Activated CD4-positive, alpha-beta T cell treated with anti-CD3 and anti-CD28 coated beads, Interleukin-2, Interleukin-6, amounts not matched to agents 100 ng/mL and 50 ng/mL, durations not matched to agents 16 hours and 8 hours (primary cell): ENCODE data around the gene FRMPD2.

ENCODE experiments used
- DNase-seq: peaks from one replicate; pipeline ENCODE4 v3.0.0-alpha.2; 2020

Gene FRMPD2, protein sequence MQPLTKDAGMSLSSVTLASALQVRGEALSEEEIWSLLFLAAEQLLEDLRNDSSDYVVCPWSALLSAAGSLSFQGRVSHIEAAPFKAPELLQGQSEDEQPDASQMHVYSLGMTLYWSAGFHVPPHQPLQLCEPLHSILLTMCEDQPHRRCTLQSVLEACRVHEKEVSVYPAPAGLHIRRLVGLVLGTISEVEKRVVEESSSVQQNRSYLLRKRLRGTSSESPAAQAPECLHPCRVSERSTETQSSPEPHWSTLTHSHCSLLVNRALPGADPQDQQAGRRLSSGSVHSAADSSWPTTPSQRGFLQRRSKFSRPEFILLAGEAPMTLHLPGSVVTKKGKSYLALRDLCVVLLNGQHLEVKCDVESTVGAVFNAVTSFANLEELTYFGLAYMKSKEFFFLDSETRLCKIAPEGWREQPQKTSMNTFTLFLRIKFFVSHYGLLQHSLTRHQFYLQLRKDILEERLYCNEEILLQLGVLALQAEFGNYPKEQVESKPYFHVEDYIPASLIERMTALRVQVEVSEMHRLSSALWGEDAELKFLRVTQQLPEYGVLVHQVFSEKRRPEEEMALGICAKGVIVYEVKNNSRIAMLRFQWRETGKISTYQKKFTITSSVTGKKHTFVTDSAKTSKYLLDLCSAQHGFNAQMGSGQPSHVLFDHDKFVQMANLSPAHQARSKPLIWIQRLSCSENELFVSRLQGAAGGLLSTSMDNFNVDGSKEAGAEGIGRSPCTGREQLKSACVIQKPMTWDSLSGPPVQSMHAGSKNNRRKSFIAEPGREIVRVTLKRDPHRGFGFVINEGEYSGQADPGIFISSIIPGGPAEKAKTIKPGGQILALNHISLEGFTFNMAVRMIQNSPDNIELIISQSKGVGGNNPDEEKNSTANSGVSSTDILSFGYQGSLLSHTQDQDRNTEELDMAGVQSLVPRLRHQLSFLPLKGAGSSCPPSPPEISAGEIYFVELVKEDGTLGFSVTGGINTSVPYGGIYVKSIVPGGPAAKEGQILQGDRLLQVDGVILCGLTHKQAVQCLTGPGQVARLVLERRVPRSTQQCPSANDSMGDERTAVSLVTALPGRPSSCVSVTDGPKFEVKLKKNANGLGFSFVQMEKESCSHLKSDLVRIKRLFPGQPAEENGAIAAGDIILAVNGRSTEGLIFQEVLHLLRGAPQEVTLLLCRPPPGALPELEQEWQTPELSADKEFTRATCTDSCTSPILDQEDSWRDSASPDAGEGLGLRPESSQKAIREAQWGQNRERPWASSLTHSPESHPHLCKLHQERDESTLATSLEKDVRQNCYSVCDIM (N-terminal part only)

DNA sequence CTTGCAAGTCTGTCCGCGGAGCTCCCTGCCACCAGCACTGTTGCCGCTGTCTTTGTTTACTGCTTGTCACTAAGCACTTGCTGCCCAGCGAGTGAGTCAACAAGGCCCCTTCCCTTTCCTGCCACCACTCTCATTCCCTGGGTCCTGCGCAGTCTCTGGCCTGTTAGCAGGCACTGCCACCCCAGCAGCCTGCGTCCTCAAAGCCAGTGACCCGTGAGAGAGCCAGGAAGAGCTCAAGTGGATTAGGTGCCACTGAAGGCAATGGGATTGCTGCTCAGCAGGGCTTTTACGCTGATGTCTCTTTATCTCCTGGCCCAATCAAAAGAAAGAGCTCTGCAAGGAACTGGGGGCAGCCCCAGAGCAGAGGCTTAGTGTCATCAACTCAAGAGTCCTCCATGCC is at the start of gene FRMPD2:
Gene FRMPD2, minus strand, starts transcription at position 61 of the 400 bp plus-strand sequence. CDS start 129 bp downstream, outside the sequence.
- no peak for DNase-seq

DNA sequence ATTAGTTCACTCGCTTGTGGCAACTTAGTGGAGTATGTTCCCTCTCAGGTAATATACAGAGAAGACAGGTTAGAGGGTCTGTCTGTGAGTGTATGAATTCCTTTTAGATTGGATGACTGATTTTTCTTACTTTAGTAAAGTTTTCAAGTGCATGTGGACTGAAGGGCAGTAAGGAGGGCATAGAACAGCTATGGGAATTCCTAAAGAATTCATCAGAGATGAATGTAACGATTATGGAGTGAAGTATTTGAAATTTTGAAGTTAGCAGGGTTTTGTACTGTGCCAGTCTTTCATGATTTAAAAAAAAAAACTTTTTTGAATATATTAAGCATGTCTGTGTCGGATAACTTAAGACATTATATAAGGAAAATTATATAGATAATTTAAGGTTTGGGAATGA is 47.5 kb upstream of the FRMPD2 start:
- DNase-seq: no peak

GRCh38 chr10:48317321-48317990 is 43.0 kb upstream of the FRMPD2 start:
- DNase-seq: no peak

GRCh38 chr10:48316236-48316635 is 41.7 kb upstream of the FRMPD2 start:
- no peak for DNase-seq

GRCh38 chr10:48314107-48314506 is 39.6 kb upstream of the FRMPD2 start:
- DNase-seq: no peak

- peak; percentile 57 for DNase-seq
These were observed 35.3 kb upstream of the FRMPD2 start for GRCh38 chr10:48309711-48310226.

- no peak for DNase-seq
These were observed 33.2 kb upstream of the FRMPD2 start for GRCh38 chr10:48307711-48308018.

GRCh38 chr10:48306870-48307710 is 32.6 kb upstream of the FRMPD2 start:
- peak; percentile 55 for DNase-seq

DNA sequence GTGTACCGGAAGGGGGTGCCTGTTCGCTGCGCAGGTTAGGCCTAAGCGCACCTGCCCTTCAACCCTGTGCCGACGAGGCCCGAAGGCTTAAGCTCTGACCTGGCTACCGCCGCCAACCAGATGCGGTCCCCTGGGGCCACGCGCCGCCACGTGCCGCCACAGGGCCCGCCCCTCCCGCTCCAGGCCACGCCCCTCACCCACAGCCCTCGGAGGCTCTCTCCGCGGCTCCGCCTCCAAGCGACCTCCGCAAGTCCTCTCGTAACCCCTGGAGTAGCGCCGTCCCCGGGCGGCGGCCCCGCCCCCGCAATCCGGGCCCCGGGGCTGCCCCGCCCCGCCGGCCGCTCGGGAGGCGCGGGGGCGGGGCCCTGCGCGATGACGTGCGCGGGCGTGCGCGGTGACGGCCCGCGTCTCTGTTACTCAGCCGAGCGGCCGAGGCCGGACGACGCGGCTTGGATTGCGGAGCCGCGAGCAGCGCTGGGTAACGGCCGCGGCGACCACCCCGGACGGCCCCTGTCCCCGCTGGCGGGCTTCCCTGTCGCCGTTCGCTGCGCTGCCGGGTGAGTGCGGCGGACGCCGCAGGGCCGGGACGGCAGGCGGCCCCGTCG is 31.9 kb upstream of the FRMPD2 start, which contains the start of gene MAPK8:
Gene MAPK8, plus strand, starts transcription at position 413 of the 605 bp plus-strand sequence. CDS start 94,984 bp downstream, outside the sequence.
- peak; percentile 94 for DNase-seq

- no peak for DNase-seq
These were observed 31.4 kb upstream of the FRMPD2 start for GRCh38 chr10:48305905-48306264.

DNA sequence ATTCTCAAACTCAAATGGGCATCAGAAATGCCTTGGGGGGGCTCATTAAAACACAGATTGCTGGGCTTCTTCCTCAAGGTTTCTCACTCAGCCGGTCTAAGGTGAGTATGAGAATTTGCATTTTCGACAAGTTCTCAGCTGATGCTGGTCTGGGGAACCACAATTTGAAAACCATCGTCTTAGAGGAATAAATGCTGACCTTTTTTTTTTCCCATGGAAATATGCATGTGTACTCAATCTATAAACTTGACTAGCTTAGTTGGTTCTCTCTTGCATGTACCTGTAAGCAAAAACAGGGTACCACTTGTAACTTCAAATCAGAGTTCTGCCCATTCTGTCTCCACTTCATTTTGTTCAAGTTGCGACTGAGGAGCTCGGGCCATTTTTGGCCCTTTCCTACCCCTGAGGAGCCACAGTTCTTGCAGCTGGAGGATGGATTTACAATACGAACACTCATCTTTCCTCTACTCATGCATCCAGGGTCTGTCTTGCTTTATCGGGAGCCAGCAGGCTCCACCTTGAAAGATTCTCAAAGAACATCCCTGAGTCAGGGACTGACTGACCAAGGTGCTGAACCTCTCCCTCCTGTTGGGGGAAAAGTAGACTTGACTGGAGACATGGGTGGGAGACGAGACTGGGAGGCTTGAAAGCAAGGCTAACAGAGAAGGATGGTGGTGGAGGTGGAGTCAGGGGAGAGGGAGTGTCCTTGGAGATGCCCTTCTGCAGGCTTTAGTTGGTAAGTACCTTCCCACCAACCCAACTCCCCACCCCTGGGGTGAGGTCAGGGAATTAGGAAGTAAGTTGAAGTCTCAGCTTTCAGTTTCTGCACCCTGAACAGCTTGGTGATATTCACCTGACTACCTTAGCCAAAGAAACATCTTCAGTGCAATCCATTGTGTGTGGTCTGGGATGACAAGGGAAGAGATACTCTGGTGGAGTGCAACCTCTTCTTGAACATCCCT is 28.3 kb upstream of the FRMPD2 start:
- no peak for DNase-seq

DNA sequence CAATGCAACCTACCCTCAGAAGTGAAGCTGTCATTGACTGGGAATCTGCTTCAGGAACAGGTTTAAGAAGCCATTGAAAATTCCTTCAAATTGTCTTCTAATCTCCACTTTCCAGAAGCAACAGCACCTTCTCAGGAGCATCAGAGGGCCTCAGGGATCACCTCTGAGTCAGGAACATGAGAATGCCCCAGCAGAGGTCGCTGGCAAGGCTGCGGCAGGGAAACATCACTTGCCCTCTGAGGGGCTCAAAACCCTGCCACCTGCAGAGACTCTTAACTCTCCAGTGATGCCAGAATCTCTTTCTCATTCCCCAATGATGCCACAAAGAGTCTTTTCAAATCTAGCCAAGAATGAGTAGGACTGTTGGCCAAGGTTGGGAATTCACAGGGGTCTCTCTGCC is 26.1 kb upstream of the FRMPD2 start:
- DNase-seq: no peak

DNA sequence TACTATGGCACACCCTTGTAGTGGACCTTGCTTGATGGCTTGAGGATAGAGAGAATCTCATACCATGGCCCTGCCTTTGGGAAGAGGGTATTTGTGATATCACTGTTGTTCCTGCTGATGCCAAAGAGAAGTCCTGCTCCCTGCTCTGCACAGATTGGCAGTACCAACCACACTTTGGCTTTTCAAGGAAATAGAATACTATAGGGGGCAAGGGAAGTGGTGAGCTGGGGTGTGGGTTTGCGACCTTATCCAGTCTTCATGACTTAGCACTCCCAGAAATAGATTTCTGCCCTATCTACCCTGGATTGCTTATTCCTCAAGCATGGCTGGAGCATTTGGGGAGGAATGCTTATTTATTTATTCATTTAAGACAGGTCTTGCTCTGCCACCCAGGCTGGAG is 25.2 kb upstream of the FRMPD2 start:
- DNase-seq: no peak

DNA sequence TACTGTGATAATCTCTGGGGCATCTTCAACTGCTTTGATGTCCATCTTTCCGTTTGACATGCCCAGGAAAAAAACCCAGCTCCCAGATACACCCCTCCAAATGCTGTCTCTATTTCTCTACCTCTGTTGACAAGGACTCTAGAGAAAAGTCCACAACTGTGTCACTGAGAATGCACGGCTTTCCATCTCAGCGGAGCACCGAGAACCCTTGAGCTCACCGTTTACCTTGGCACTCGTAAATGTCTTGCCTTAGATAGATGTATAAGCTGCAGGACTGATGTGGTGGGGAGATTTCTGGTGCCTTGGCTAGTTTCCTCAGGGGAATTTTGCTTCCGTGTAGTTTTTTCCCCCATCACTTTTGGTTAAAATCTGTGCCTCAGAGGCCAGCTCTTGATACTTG is 24.6 kb upstream of the FRMPD2 start:
- no peak for DNase-seq

- DNase-seq: no peak
These were observed 22.1 kb upstream of the FRMPD2 start for GRCh38 chr10:48296576-48297098.

GRCh38 chr10:48294431-48294830 is 19.9 kb upstream of the FRMPD2 start:
- DNase-seq: no peak

DNA sequence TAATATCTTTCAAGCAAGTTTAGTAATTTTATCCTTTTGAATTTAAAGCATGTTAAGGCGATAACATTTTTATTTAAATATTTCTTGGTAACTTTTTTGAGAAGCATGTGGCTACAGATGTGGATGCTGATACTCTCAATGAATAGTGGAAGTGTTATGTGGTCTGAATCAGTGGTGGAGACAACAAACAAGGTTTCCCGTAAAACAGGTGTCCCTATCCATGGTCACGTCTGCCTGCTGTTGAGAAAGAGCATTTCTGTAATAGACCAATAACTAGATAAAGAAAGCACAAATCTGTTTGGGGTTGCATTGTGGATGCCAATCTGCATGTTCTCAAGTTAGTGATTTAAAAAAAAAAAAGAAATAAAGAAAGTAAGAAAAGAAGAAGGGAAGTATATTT is 18.1 kb upstream of the FRMPD2 start:
- DNase-seq: no peak

- DNase-seq: no peak
These were observed 16.7 kb upstream of the FRMPD2 start for GRCh38 chr10:48291190-48291589.

GRCh38 chr10:48290286-48290685 is 15.8 kb upstream of the FRMPD2 start:
- DNase-seq: no peak
